GM13976 (cell line): ENCODE results near the gene TNFSF11.

Source experiments
- DNase-seq: peaks from one replicate; pipeline ENCODE4 v3.0.0; 2012; ENCODE audit warnings: low spot score
- CTCF ChIP-seq: IDR thresholded peaks from 2 replicates; pipeline ENCODE4 v1.5.1; 2012; ENCODE audit warnings: borderline replicate concordance, mild to moderate bottlenecking; ENCODE audit not compliant: insufficient read depth; ENCODE audit errors: extremely low read depth, missing control alignments, control extremely low read depth
- in situ Hi-C: fragments of 300-500 bp; cut with MboI; formaldehyde crosslinking; loops from one replicate; pipeline ENCODE4 v1.12.0; 2022; ENCODE audit warnings: low sequenced_read_pairs, mixed read lengths, inconsistent platforms; ENCODE audit not compliant: unreplicated experiment

TNFSF11 gene

GRCh38 chr13:42650506-42650905, 76.6 kb downstream of the TNFSF11 start:
- in situ Hi-C loops = no loop called here
- no peak for TF ChIP-seq CTCF
- no peak for DNase-seq

GRCh38 chr13:42651936-42652641, 78.1 kb downstream of the TNFSF11 start:
- DNase-seq = no peak
- in situ Hi-C loops = no loop called here
- TF ChIP-seq CTCF = no peak

- no peak for DNase-seq
- in situ Hi-C loops = no loop called here
These were observed 78.9 kb downstream of the TNFSF11 start for GRCh38 chr13:42652642-42653415.

GRCh38 chr13:42653679-42654078, 79.7 kb downstream of the TNFSF11 start:
- in situ Hi-C loops = no loop called here
- DNase-seq = no peak
- TF ChIP-seq CTCF = no peak

More at GRCh38 chr13:42652642-42653415, 78.9 kb downstream of the TNFSF11 start:
- no peak for TF ChIP-seq CTCF

- in situ Hi-C loops = no loop called here
- TF ChIP-seq CTCF = no peak
- no peak for DNase-seq
These were observed 80.3 kb downstream of the TNFSF11 start for GRCh38 chr13:42654212-42654611.

- in situ Hi-C loops = no loop called here
- TF ChIP-seq CTCF = no peak
- DNase-seq = no peak
These were observed 80.8 kb downstream of the TNFSF11 start for GRCh38 chr13:42654722-42655121.
